ENCODE measurements around the gene BCL2L15.

GRCh38 chr1:113924473-113924872 is 37.1 kb upstream of the BCL2L15 start:
- no peak for TF ChIP-seq CTCF (IDR thresholded peaks at IDR 0.05)
- no peak for TF ChIP-seq EZH2phosphoT487 (IDR thresholded peaks at IDR 0.05)
